ENCODE results near the gene ATP1A2. TPM values are rescaled to one million over a fixed set of nuclear protein-coding genes. Genes with fewer than 3 reads are reported as not detected.

ATP1A2 gene
- total RNA-seq = 47.1 TPM

DNA sequence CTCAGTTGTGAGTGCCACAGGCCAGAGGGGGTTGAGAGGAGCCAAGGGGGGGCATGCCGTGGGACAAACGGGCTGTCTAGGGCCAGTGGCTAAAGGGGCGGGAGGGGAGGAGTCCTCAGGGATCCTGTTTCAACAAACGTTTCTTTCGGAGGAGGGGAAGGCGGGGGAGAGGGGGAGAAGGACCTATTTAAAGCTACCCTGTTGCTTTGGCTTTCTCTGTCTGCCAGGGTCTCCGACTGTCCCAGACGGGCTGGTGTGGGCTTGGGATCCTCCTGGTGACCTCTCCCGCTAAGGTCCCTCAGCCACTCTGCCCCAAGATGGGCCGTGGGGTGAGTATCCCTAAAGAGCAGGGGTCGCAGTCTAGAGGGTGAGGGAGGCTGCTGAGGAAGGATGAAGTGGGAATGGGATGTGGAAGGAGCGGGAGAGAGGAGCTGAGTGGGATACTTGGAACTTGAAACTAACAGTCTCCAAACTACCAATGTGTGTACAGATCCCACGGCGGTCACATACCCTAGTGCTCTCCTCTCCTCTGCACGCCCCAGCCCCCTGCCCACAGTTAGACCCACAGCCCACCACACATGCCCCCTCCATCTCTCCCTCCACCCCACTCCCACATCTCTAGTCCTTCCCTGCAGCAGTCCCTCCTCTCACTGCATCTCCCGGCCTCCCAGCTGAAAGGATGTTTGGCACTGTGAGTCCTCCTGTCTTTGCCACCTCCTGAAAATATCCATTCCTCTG is at the start of gene ATP1A2:
ATP1A2 (plus strand) TSS at position 215 of the 738 bp plus-strand sequence; CDS start at position 318, 103 bp downstream.
- no peak for DNase-seq

- DNase-seq = no peak
Measured at GRCh38 chr1:160066829-160067745, 48.5 kb upstream of the ATP1A2 start.

- peak; percentile 86 for DNase-seq
Measured at GRCh38 chr1:160068225-160068624, 47.3 kb upstream of the ATP1A2 start.

DNA sequence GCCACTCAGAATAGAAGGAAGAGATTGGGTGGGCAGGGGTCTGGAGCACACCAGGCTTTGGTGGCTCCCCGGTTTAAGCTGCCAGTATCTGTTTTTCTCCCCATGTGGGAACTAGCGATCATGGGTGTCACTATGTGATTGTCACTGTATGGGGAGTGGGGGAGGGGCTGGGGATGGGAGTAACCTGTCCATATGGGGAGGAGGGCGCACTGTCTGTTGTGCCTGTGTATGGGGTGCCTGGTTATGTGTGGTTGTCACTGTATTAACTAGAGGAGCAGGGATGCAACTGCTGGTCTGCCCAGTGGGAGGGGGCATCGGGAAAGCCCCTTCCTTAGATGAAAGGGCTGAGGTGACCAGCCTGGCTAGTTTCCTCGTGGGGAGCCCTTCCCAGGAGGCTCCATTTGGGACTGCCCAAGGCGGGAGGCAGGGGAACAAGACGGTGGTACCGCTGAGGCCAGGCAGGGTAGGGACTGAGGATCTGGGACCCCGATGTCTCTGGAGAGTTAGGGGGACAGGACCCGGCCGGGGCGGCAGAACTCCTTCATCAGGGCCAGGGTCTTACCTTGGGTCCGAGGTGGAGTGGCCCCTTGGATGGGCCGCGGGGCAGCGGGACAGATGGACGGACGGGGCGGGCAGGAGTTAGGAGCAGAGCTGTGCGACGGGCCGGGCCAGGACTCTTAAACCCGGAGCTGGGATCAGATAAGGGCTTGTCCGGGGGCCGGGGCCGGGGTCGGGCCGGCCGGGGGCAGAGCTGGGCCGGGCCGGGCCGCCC is 45.9 kb upstream of the ATP1A2 start, which contains the start of gene KCNJ10:
KCNJ10 (minus strand) TSS at position 701 of the 772 bp plus-strand sequence. CDS start 27,628 bp downstream, outside the sequence.
- no peak for DNase-seq

DNA sequence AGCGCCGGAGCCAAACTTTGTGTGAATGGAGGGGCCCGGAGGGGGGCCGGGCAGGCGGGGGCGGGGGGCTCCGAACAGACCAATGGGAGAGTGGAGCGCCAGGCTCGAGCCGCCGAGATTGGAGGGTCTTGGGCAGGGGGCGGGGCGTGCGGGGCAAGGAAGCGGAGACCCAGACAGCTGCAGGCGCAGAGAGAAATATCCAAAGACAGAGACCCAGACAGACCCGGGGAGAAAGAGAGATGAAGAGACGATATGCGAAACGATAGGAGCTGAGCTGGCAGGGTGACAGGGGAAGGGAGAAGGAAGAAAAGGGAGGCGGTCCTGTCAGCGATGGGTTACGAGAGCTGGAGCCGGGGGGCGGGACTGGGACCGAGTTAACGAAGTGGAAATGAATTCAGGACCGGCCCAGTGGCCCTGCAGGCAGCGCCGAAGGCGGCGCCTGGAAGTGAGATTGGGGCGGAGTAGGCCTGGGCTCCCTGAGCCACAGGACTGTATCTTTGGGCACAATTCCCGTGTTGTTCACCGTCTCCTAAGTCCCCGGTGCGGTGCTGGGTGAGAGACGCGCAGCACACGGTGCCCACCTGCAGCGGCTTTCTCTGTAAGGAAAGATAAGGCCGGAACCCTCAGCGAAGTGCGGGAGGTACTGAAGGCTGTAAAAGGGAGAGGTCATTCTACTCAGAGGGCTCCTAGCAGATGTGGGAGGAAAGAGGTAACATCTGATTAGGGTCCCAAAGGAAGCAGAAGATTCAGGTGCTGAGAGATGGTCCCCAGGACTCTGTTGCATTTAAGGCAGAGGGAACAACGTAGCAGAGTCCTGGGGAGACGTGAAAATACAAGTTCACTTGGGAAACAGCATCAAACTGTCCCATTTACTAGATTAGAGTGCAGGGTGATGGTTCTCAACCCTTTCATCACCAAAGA is 45.1 kb upstream of the ATP1A2 start:
- DNase-seq = peak; percentile 91

DNA sequence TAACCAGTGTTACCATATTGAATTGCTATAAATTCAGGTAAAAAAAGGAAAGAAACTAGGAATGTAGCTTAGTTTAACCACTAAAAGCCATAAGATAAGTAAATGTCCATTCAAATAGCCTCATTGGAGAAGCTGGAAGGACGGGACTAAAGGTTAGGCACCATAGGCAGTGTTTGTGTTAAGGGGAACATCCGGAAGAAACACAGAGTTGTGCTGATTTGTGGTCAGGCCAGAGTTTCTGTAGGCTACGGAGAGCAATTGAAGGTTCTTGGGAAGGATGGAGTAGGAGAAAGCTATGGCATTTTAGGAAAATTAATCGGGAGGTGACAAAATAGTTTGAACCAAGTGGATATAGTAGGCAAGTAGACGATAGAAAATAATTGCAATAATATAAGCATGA is 44.3 kb upstream of the ATP1A2 start:
- no peak for DNase-seq

GRCh38 chr1:160074865-160075264 is 40.7 kb upstream of the ATP1A2 start:
- DNase-seq = no peak

- DNase-seq = no peak
Measured at GRCh38 chr1:160075836-160076235, 39.7 kb upstream of the ATP1A2 start.

- DNase-seq = no peak
Measured at GRCh38 chr1:160076295-160076694, 39.3 kb upstream of the ATP1A2 start.

DNA sequence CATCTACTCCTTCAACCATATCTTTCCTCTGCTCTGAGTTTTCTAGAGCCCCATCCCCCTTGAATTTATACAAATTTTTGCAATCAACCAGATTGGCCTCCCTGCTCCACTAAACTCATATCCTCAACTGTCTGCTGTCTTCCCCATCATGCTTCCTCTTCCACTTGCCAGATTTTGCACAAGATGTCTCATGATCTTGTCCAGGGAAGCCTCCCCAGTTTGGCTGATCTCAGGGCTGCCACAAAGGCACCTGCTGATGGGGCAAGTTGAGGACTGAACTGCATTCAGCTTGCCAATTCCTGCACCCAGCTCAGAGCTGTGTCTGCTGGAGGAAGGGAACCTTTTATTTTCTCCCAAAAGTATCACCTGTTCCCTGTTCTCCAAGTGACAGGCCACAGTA is 38.1 kb upstream of the ATP1A2 start:
- no peak for DNase-seq

- peak; percentile 34 for DNase-seq
Measured at GRCh38 chr1:160078512-160079195, 36.9 kb upstream of the ATP1A2 start.

GRCh38 chr1:160079448-160079847 is 36.1 kb upstream of the ATP1A2 start:
- no peak for DNase-seq

GRCh38 chr1:160080381-160081100 is 35.0 kb upstream of the ATP1A2 start:
- no peak for DNase-seq

DNA sequence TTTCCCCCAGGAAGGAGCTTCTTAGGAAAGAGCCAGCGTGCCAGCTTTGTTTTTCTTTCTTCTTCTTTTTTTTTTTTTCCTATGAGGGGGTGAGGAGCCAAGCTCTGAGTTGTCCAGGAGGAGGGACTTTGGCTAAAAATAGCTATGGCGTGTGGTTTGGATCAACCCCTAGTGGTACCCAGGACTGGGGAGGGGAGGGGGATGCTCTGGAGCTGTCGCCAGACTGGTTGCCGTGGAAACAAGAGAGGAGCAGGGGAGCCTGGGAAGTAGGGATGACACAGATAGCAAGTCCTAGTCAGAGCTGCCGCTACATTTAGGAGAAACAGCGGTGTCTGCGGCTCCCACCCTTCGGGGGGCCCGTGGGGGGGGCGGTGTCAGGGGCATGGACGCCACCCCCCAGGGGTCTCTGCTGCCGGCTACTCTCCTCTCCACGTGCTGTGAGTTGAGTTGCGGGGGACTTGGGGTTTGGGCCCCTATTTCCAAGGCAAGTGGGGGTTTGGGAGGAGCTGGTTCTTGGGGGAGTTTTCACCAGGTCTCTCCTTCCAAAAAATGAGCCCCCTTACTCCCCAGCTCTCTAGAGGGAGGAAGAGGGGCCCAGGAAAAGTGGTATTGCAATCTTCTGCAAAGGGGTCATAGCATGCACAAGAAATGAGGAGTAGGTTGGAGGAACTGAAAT is 34.2 kb upstream of the ATP1A2 start, which contains the start of gene KCNJ9:
KCNJ9 (plus strand) TSS at position 278 of the 676 bp plus-strand sequence. CDS start 2,493 bp downstream, outside the sequence.
- DNase-seq = peak; percentile 91

DNA sequence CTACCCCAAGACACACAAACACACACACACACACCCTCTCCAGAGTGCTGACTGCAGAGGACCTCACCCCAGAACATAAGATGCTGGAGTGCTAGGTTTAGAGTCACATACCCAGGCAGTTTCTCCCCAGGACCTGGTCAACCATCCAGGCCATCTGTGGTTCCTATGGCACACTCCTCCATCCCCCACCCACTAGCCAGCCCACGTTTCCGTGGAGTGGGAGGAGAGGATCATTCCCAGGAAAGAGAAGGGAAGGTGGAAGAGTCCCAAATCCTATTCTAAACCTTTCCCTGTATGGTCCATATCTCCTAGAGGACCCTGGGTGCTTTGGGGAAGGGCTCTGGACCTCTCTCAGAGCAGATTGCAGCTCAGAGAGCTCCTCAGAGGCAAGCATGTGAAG is 33.1 kb upstream of the ATP1A2 start:
- no peak for DNase-seq

GRCh38 chr1:160082926-160083325 is 32.6 kb upstream of the ATP1A2 start:
- no peak for DNase-seq

DNA sequence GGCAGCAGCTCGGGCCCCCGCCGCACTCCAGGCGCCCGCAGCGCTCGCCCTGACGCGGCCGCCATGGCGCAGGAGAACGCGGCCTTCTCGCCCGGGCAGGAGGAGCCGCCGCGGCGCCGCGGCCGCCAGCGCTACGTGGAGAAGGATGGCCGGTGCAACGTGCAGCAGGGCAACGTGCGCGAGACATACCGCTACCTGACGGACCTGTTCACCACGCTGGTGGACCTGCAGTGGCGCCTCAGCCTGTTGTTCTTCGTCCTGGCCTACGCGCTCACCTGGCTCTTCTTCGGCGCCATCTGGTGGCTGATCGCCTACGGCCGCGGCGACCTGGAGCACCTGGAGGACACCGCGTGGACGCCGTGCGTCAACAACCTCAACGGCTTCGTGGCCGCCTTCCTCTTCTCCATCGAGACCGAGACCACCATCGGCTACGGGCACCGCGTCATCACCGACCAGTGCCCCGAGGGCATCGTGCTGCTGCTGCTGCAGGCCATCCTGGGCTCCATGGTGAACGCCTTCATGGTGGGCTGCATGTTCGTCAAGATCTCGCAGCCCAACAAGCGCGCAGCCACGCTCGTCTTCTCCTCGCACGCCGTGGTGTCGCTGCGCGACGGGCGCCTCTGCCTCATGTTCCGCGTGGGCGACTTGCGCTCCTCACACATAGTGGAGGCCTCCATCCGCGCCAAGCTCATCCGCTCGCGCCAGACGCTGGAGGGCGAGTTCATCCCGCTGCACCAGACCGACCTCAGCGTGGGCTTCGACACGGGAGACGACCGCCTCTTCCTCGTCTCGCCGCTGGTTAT is 31.4 kb upstream of the ATP1A2 start:
- peak; percentile 50 for DNase-seq

GRCh38 chr1:160084771-160085321 is 30.7 kb upstream of the ATP1A2 start:
- no peak for DNase-seq

Measured in occipital lobe (tissue), 2 donors.